Hepatocyte (in vitro differentiated cells): ENCODE measurements around the gene AQP7. TPM values are rescaled to one million over a fixed set of nuclear protein-coding genes. Genes with fewer than 3 reads are reported as not detected.
"Not testable (repeated sequence)": the region's sequence is repeated elsewhere in the genome, so short reads cannot be mapped to it uniquely, and the experiment has no call there.

ENCODE experiments used
- DNase-seq: peaks from one replicate; pipeline ENCODE4 v3.0.0-alpha.2; 2016; ENCODE audit warnings: low spot score
- H2AFZ ChIP-seq: fragments of 200-600 bp; sonication (generic); 2 replicates; pipeline ENCODE4 v1.6.0; 2016; ENCODE audit warnings: antibody characterized with exemption, mild to moderate bottlenecking
- H3K27ac ChIP-seq: fragments of 200-600 bp; sonication (generic); 2 replicates; pipeline ENCODE4 v1.5.1; 2016; ENCODE audit warnings: mild to moderate bottlenecking
- H3K27me3 ChIP-seq: fragments of 200-600 bp; sonication (generic); 2 replicates; pipeline ENCODE4 v1.6.1; 2016
- H3K36me3 ChIP-seq: fragments of 200-600 bp; sonication (generic); replicated peaks from 2 replicates; pipeline ENCODE4 v1.5.1; 2016; ENCODE audit warnings: low read depth; ENCODE audit not compliant: insufficient read depth
- H3K4me1 ChIP-seq: fragments of 200-600 bp; sonication (generic); 2 replicates; pipeline ENCODE4 v1.5.1; 2016; ENCODE audit warnings: mild to moderate bottlenecking, moderate library complexity; ENCODE audit not compliant: insufficient read depth
- H3K4me2 ChIP-seq: fragments of 200-600 bp; sonication (generic); 2 replicates; pipeline ENCODE4 v1.6.0; 2016
- H3K4me3 ChIP-seq: fragments of 200-600 bp; sonication (generic); 2 replicates; pipeline ENCODE4 v1.5.1; 2016; ENCODE audit warnings: mild to moderate bottlenecking
- H3K79me2 ChIP-seq: fragments of 200-600 bp; sonication (generic); 2 replicates; pipeline ENCODE4 v1.6.0; 2017; ENCODE audit warnings: mild to moderate bottlenecking
- H3K9me2 ChIP-seq: fragments of 200-600 bp; sonication (generic); replicated peaks from 2 replicates; pipeline ENCODE4 v1.6.0; 2017; ENCODE audit warnings: mild to moderate bottlenecking; ENCODE audit not compliant: insufficient read depth
- H3K9me3 ChIP-seq: fragments of 200-600 bp; sonication (generic); 2 replicates; pipeline ENCODE4 v1.5.1; 2016; ENCODE audit warnings: low read depth, mild to moderate bottlenecking
- H4K20me1 ChIP-seq: fragments of 200-600 bp; sonication (generic); 2 replicates; pipeline ENCODE4 v1.6.0; 2016; ENCODE audit warnings: mild to moderate bottlenecking; ENCODE audit not compliant: insufficient read depth, poor library complexity, severe bottlenecking
- EZH2 ChIP-seq: fragments of 200-600 bp; sonication (generic); IDR thresholded peaks from 2 replicates; pipeline ENCODE4 v1.6.1; 2016; ENCODE audit warnings: antibody characterized with exemption, mild to moderate bottlenecking, borderline replicate concordance
- EZH2phosphoT487 ChIP-seq: fragments of 200-600 bp; sonication (generic); IDR thresholded peaks from one replicate; pipeline ENCODE4 v1.6.1; 2018; ENCODE audit warnings: antibody characterized with exemption, mild to moderate bottlenecking, low read depth, moderate library complexity; ENCODE audit not compliant: unreplicated experiment, severe bottlenecking
- WGBS: methylation state at CpG from one replicate; pipeline ENCODE4 v1.1.6; 2016; ENCODE audit warnings: low lambda C conversion rate; ENCODE audit errors: missing lambda C conversion rate; 5-methylcytosine and 5-hydroxymethylcytosine counted together
- polyA plus RNA-seq: library from polyadenylated mRNA; unstranded; fragments of >200 nt; fragmentation: Nextera tagmentation; extraction: Ambion mirVana; gene quantifications from 2 replicates; pipeline ENCODE4 v1.2.1, GENCODE V29; 2016
- total RNA-seq: library from RNA; depleted of rRNA; stranded (reverse); fragments of >200 nt; gene quantifications from 2 replicates; pipeline ENCODE4 v1.2.3, GENCODE V29; 2014
- TF ChIP-seq, protein P1 (sequence below): fragments of 200-600 bp; sonication (generic); IDR thresholded peaks from 2 replicates; pipeline ENCODE4 v1.5.1; 2016; ENCODE audit warnings: antibody characterized with exemption, mild to moderate bottlenecking; ENCODE audit not compliant: poor library complexity

The AQP7 gene
- total and polyA plus RNA-seq, 2 experiments from 2014 or later, result 11.2 to 16.6 TPM

- no peaks in the 10 kb centered on the region for H3K9me2 ChIP-seq
- H4K20me1 ChIP-seq, result no peaks in the 10 kb centered on the region
- H2AFZ ChIP-seq, result no peak overlapping the region
- no peaks in the 10 kb centered on the region for H3K79me2 ChIP-seq
- H3K27ac ChIP-seq, result no peak overlapping the region
- H3K4me2 ChIP-seq, result no peak overlapping the region
- no peaks in the 10 kb centered on the region for H3K9me3 ChIP-seq
- TF ChIP-seq EZH2 (no peak), EZH2phosphoT487 (no peak)
- TF ChIP-seq, protein P1, sequence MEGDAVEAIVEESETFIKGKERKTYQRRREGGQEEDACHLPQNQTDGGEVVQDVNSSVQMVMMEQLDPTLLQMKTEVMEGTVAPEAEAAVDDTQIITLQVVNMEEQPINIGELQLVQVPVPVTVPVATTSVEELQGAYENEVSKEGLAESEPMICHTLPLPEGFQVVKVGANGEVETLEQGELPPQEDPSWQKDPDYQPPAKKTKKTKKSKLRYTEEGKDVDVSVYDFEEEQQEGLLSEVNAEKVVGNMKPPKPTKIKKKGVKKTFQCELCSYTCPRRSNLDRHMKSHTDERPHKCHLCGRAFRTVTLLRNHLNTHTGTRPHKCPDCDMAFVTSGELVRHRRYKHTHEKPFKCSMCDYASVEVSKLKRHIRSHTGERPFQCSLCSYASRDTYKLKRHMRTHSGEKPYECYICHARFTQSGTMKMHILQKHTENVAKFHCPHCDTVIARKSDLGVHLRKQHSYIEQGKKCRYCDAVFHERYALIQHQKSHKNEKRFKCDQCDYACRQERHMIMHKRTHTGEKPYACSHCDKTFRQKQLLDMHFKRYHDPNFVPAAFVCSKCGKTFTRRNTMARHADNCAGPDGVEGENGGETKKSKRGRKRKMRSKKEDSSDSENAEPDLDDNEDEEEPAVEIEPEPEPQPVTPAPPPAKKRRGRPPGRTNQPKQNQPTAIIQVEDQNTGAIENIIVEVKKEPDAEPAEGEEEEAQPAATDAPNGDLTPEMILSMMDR, result no peak
- DNase-seq, result no peak
- H3K4me1 ChIP-seq, result no peaks in the 10 kb centered on the region
- 90% methylated on average over 9 of the region's 9 CpGs for WGBS
- no peaks in the 10 kb centered on the region for H3K27me3 ChIP-seq
- no peak overlapping the region for H3K4me3 ChIP-seq
- H3K36me3 ChIP-seq, result no peaks in the 10 kb centered on the region
Measured at GRCh38 chr9:33374190-33374589, 28.2 kb downstream of the AQP7 start.

DNA sequence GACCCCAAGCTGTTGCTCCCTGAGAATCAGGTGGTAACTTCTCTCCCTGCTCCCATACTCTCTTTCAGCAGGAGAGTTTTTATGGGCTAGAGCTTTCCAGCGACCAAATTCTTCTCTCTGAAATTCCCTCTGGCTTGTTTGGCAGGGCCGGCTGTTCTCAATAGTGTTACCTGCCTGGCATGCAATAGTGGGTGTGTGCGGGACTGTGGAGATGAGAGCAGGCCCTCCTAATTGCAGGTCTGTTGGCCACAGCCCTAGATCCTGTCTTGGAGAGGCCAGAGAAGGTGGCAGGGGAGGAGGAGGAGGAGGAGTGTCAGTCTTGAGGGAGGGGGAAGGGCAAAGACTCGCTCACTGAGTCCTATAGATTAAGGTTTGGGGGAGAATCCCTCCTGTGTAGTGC lies 29.5 kb downstream of the AQP7 start:
- Histone ChIP-seq H3K9me2 (no peaks in the 10 kb centered on the region), H3K79me2 (no peaks in the 10 kb centered on the region), H3K27me3 (no peaks in the 10 kb centered on the region), H4K20me1 (no peaks in the 10 kb centered on the region), H2AFZ (no peak overlapping the region), H3K36me3 (no peaks in the 10 kb centered on the region), H3K4me2 (no peak overlapping the region), H3K4me3 (no peak overlapping the region), H3K4me1 (no peaks in the 10 kb centered on the region), H3K9me3 (no peaks in the 10 kb centered on the region), H3K27ac (no peak overlapping the region)
- TF ChIP-seq EZH2, result no peak
- WGBS, result 73% methylated on average over 3 of the region's 4 CpGs
- no peak for DNase-seq

DNA sequence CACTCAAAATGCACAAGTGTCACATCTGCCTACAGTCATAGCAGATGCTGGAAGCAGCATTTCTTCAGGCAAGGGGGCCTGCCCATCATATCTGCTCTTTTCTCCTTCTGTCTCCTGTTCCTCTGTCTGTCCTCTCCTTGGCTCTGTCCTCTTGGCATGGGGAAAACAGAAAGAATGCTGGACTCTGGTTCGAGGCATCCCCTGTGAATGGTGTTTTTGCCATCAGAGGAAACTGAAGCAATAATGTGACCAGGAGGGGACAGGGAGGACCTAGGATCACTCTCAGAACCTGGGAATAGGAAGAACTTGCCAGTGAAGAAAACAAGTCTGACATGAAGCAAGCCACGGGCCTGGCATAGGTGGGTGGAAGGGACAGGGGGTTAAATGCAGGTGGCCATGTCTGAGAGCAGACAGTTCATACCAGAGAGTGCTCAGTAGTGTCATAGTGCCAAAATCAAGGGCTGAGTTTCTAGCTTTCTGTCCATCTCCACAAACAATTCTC lies 35.3 kb downstream of the AQP7 start:
- Histone ChIP-seq H3K79me2 (no peaks in the 10 kb centered on the region), H3K9me2 (no peaks in the 10 kb centered on the region), H3K36me3 (peaks cover 3% of the 10 kb centered on the region), H4K20me1 (no peaks in the 10 kb centered on the region), H3K4me2 (no peak overlapping the region), H2AFZ (no peak overlapping the region), H3K4me3 (no peak overlapping the region), H3K27ac (no peak overlapping the region), H3K9me3 (no peaks in the 10 kb centered on the region), H3K27me3 (no peaks in the 10 kb centered on the region), H3K4me1 (no peaks in the 10 kb centered on the region)
- no peak for DNase-seq
- TF ChIP-seq, protein P1, result no peak
- TF ChIP-seq EZH2phosphoT487 (no peak), EZH2 (no peak)
- 82% methylated on average over 2 of the region's 2 CpGs for WGBS

DNA sequence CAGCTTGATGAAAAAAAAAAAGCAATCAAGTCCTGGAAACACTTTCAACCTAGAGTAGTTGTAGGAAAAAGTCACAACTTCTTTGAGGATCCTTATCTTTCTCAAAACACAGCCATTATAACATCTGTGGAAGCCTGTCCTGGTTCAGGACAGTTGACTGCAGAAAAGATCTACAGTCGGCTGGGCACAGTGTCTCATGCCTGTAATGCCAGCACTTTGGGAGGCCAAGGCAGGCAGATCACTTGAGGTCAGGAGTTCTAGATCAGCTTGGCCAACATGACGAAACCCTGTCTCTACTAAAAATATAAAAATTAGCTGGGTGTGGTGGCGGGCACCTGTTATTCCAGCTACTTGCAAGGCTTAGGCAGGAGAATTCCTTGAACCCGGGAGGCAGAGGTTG lies 37.6 kb downstream of the AQP7 start:
- H3K36me3 ChIP-seq, H3K4me1 ChIP-seq, H3K79me2 ChIP-seq, DNase-seq, H3K4me2 ChIP-seq, H3K9me2 ChIP-seq, H2AFZ ChIP-seq, H3K27ac ChIP-seq, H3K4me3 ChIP-seq, H3K27me3 ChIP-seq, H4K20me1 ChIP-seq, H3K9me3 ChIP-seq: not testable (repeated sequence)
- WGBS, result 95% methylated on average over 4 of the region's 4 CpGs
